ENCODE results near the gene CSTF3. TPM values are rescaled to one million over a fixed set of nuclear protein-coding genes. Genes with fewer than 3 reads are reported as not detected.
"Not testable (repeated sequence)": the region's sequence is repeated elsewhere in the genome, so short reads cannot be mapped to it uniquely, and the experiment has no call there.

CSTF3 gene
- total RNA-seq, 2 donors from 2014 or later: 19.1 to 33.1 TPM

GRCh38 chr11:33172345-33172744, 11.1 kb upstream of the CSTF3 start:
- no peak for DNase-seq (ENCODE audit: low spot score in 2 of 2)
- no peak overlapping the region for H3K27ac Mint-ChIP-seq
- no peaks in the 10 kb centered on the region for H3K9me3 Mint-ChIP-seq
- no peaks in the 10 kb centered on the region for H3K36me3 Mint-ChIP-seq
- no peak for ATAC-seq

DNA sequence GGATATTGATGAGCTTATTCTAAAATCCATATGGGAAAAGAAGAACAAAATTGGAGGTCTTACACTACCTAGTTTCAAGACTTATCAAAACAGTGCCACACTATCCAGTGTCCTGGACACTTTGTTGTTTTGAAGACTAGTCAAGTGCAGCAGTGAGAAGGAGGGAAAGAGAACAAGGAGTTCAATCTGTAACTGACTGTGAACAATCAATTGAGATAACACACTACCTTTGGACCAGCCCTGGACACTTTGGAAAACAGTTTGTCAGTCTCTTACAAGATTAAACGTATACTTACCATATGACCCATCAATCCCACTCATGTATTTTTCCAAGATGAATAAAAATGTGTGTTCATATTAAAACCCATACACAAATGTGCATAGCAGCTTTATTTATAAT, 10.0 kb upstream of the CSTF3 start:
- ATAC-seq (no peak), DNase-seq (ENCODE audit: low spot score in 2 of 2) (no peak)
- Mint-ChIP-seq H3K9me3 (no peaks in the 10 kb centered on the region), H3K36me3 (no peaks in the 10 kb centered on the region), H3K27ac (no peak overlapping the region)

GRCh38 chr11:33168709-33169200, 7.5 kb upstream of the CSTF3 start:
- Mint-ChIP-seq H3K9me3 (no peaks in the 10 kb centered on the region), H3K27ac (no peak overlapping the region)

GRCh38 chr11:33162831-33163230, 1.6 kb upstream of the CSTF3 start:
- DNase-seq (ENCODE audit: low spot score in 2 of 2): no peak
- Mint-ChIP-seq H3K36me3 (peaks cover 35 to 38% of the 10 kb centered on the region in 2 donors), H3K27ac (peak overlapping the region in 1 of 2 donors; percentile 99), H3K9me3 (no peaks in the 10 kb centered on the region)
- no peak for ATAC-seq

More at GRCh38 chr11:33168709-33169200, 7.5 kb upstream of the CSTF3 start:
- H3K36me3 Mint-ChIP-seq: no peaks in the 10 kb centered on the region
- ATAC-seq (no peak), DNase-seq (ENCODE audit: low spot score in 2 of 2) (no peak)

DNA sequence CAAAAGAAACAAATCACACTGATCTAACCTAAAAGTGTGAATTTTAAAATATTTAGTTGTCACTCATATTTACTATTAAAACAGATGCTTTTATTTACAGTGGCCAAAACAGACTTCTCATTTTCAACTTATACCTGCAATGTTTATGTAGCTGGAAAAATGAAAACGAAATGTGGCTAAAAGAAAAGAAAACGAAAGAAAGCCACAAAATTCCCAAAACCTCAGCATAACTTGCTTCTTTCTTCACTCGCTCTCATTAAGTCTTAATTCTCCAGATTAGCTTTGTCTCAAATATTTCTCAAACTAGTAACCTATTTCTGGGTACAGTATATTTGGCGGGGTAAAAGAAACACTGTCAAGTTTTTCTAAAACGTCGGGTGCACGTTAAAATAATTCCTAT, 693 bp downstream of the CSTF3 start:
- peak overlapping the region; percentile 99 for H3K27ac Mint-ChIP-seq
- no peak for ATAC-seq
- no peaks in the 10 kb centered on the region for H3K9me3 Mint-ChIP-seq
- peaks cover 40 to 53% of the 10 kb centered on the region in 2 donors for H3K36me3 Mint-ChIP-seq
- DNase-seq (ENCODE audit: low spot score in 2 of 2): no peak

DNA sequence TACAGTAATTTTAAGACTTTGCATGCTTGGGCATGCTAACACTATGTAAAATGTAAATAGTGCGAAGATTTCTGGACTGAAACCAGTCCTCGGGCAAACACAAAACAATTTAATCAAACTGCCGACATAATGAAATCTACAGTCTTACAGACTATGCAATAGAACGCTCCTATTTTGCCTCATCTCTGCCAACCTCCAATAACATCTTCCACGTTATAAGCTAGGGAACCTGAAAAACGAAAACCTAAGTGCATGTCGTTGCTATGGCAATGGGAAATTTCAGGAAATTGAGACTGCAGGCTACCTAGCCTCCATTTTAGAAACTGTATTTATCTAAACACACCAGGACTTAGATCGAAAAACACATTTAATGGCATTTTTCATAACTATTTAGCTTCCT, 1.1 kb downstream of the CSTF3 start:
- peak overlapping the region; percentile 90 to 99 for H3K27ac Mint-ChIP-seq
- peaks cover 41 to 57% of the 10 kb centered on the region in 2 donors for H3K36me3 Mint-ChIP-seq
- no peak for ATAC-seq
- no peaks in the 10 kb centered on the region for H3K9me3 Mint-ChIP-seq
- no peak for DNase-seq (ENCODE audit: low spot score in 2 of 2)

DNA sequence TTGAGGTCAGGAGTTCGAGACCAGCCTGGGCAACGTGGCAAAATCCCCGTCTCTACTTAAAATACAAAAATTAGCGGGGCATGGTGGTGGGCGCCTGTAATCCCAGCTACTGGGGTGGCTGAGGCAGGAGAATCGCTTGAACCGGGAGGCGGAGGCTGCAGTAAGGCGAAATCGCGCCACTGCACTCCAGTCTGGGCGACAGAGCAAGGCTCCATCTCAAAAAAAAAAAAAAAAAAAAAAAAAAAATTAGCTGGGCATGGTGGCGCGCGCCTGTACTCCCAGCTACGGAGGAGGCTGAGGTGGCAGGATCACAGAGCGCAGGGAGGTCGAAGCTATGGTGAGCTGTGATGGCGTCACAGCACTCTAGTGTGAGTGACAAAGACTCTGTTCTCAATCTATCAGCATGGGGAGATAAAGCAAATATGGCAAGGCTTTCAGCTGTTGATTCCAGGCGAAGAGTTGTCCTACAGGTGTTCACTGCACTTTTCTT, 1.9 kb downstream of the CSTF3 start:
- not testable (repeated sequence) for ATAC-seq; H3K9me3 Mint-ChIP-seq; DNase-seq (ENCODE audit: low spot score in 2 of 2); H3K27ac Mint-ChIP-seq
- peaks cover 41 to 57% of the 10 kb centered on the region in 2 donors for H3K36me3 Mint-ChIP-seq

DNA sequence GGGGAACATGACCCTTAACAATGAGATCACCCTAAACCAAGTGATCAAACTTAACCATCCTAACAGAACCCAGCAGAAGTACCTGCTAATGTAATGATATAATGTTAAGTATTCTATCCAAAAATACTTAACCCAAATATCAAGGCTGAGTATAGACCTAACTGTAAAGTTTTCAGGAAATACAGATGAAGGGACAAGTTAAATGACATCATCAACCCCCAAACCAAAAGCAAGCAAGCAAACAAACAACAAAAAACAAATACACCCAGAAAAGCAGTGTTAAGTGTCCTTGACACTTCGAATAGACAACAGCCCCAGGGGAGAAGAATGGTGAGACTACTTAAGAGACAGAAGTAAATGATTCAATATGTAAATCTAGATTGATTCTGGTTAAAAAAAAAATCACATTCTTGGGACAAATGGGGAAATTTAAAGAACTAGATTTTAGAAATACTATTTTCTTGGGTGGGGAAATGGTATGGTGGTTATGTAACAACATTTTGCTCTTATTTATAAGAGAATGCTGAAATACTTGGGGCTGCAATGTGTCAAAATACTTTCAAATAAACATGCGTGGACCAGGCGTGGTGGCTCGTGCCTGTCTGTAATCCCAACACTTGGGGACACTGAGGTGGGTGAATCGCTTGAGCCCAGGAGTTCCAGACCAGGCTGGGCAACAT, 2.5 kb downstream of the CSTF3 start:
- peaks cover 41 to 57% of the 10 kb centered on the region in 2 donors for H3K36me3 Mint-ChIP-seq
- ATAC-seq: no peak
- peak overlapping the region in 1 of 2 donors; percentile 44 for H3K27ac Mint-ChIP-seq
- no peak for DNase-seq (ENCODE audit: low spot score in 2 of 2)
- no peaks in the 10 kb centered on the region for H3K9me3 Mint-ChIP-seq

- Mint-ChIP-seq H3K36me3 (peaks cover 36 to 57% of the 10 kb centered on the region in 2 donors), H3K9me3 (no peaks in the 10 kb centered on the region), H3K27ac (no peak overlapping the region)
- no peak for DNase-seq (ENCODE audit: low spot score in 2 of 2)
- ATAC-seq: no peak
Observed at GRCh38 chr11:33157103-33158027, 3.9 kb downstream of the CSTF3 start.

- Mint-ChIP-seq H3K9me3 (no peaks in the 10 kb centered on the region), H3K36me3 (peaks cover 9 to 14% of the 10 kb centered on the region in 2 donors), H3K27ac (no peak overlapping the region)
- DNase-seq (ENCODE audit: low spot score in 2 of 2): no peak
- ATAC-seq: no peak
Observed at GRCh38 chr11:33151399-33151798, 9.9 kb downstream of the CSTF3 start.

- H3K36me3 Mint-ChIP-seq: peaks cover 4 to 10% of the 10 kb centered on the region in 2 donors
- H3K27ac Mint-ChIP-seq: no peak overlapping the region
- no peak for DNase-seq (ENCODE audit: low spot score in 2 of 2)
- H3K9me3 Mint-ChIP-seq: no peaks in the 10 kb centered on the region
- ATAC-seq: no peak
Observed at GRCh38 chr11:33147559-33147958, 13.7 kb downstream of the CSTF3 start.

DNA sequence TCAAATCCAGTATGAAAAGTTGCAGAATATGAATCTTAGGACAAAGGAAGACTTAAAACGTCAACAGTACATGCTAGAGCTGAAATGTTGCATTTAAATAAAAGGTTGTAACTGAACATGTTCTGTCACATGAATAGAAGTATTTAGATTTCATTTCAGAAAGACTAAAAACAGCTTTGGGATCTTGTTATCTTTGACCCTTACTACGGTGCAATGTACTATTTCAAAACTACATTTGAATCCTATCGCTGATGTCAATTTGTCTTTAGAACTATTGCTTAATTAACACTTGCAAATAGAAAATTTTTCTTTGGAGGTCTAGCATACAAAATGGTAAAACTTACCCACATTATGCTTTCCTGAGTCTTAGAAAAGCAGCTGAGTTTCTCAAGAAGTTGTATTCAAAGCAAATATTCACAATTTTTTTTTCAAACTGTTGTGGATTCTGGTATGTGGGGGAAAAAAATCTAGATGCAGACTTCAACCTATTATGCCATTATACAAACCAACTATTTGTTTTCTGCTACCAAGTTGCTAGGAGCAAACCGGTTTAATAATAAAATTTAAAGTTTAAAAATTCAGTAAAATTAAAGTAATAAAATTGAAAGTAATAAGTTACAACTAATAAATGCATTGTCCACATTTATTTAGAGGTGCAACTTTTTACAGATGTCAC, 25.4 kb downstream of the CSTF3 start:
- H3K27ac Mint-ChIP-seq: no peak overlapping the region
- H3K9me3 Mint-ChIP-seq: no peaks in the 10 kb centered on the region
- no peaks in the 10 kb centered on the region for H3K36me3 Mint-ChIP-seq
- ATAC-seq: no peak
- DNase-seq (ENCODE audit: low spot score in 2 of 2): no peak

DNA sequence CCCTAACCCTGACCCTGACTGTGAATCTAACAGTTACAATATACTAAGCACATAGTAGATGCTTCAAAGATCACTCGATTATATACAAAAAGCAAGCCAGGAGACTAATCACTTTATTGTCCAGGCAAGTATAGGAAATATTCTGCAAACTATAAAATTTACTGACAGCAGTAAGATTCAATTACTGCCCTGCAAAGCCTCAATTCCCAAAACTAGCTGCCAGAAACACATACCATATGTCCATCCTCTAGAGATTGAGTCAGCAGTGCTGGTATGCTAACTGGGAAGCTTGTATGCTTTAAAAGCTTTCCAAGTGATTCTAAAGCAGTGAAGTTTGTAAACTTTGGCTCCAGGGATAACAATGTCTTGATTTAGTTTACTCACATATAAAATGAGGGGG, 26.1 kb downstream of the CSTF3 start:
- no peaks in the 10 kb centered on the region for H3K9me3 Mint-ChIP-seq
- no peaks in the 10 kb centered on the region for H3K36me3 Mint-ChIP-seq
- H3K27ac Mint-ChIP-seq: no peak overlapping the region
- no peak for DNase-seq (ENCODE audit: low spot score in 2 of 2)
- ATAC-seq: no peak

- no peak for ATAC-seq
- no peak for DNase-seq (ENCODE audit: low spot score in 2 of 2)
- Mint-ChIP-seq H3K36me3 (no peaks in the 10 kb centered on the region), H3K27ac (no peak overlapping the region), H3K9me3 (no peaks in the 10 kb centered on the region)
Observed at GRCh38 chr11:33134276-33134675, 27.0 kb downstream of the CSTF3 start.

- H3K9me3 Mint-ChIP-seq: no peaks in the 10 kb centered on the region
- ATAC-seq: no peak
- DNase-seq (ENCODE audit: low spot score in 2 of 2): no peak
- H3K27ac Mint-ChIP-seq: no peak overlapping the region
- H3K36me3 Mint-ChIP-seq: no peaks in the 10 kb centered on the region
Observed at GRCh38 chr11:33133761-33134160, 27.5 kb downstream of the CSTF3 start.

GRCh38 chr11:33132510-33132909, 28.8 kb downstream of the CSTF3 start:
- DNase-seq (ENCODE audit: low spot score in 2 of 2): no peak
- H3K36me3 Mint-ChIP-seq: no peaks in the 10 kb centered on the region
- no peak overlapping the region for H3K27ac Mint-ChIP-seq
- no peaks in the 10 kb centered on the region for H3K9me3 Mint-ChIP-seq
- ATAC-seq: no peak

- no peak for ATAC-seq
- H3K27ac Mint-ChIP-seq: peak overlapping the region in 1 of 2 donors; percentile 56
- H3K9me3 Mint-ChIP-seq: no peaks in the 10 kb centered on the region
Observed at GRCh38 chr11:33128739-33129138, 32.5 kb downstream of the CSTF3 start.

More at GRCh38 chr11:33128739-33129138, 32.5 kb downstream of the CSTF3 start:
- peaks cover 0 to 6% of the 10 kb centered on the region in 2 donors for H3K36me3 Mint-ChIP-seq
- no peak for DNase-seq (ENCODE audit: low spot score in 2 of 2)

All from activated naive CD4-positive, alpha-beta T cell treated with anti-CD3 and anti-CD28 coated beads, Interleukin-2, amount 50 U/mL, for 72 hours (primary cell).